Measurements from ENCODE around the gene MAPK8.
"Not testable (repeated sequence)": the region's sequence is repeated elsewhere in the genome, so short reads cannot be mapped to it uniquely, and the experiment has no call there.

The MAPK8 gene

GRCh38 chr10:48340734-48341133, 34.3 kb downstream of the MAPK8 start:
- no peak for DNase-seq

DNA sequence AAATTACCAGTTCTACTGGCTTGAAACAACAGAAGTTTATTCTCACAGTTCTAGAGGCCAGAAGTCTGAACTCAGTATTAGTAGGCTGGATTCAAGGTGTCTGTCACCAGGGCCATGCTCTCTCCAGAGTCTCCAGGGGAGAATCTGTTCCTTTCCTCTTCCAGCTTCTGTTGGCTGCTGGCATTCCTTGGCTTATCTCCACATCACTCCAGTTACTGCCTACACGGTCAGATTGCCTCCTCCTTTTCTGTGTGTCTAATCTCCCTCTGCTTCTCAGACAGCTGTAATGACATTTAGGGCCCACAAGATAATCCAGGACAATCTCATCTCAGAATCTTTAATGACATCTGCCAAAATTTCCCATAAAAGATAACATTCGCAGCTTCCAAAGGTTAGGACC, 36.6 kb downstream of the MAPK8 start:
- no peak for DNase-seq

GRCh38 chr10:48343921-48344598, 37.6 kb downstream of the MAPK8 start:
- no peak for DNase-seq

GRCh38 chr10:48346248-48346647, 39.8 kb downstream of the MAPK8 start:
- DNase-seq: not testable (repeated sequence)

GRCh38 chr10:48347539-48347938, 41.1 kb downstream of the MAPK8 start:
- DNase-seq: not testable (repeated sequence)

- DNase-seq: not testable (repeated sequence)
Observed at GRCh38 chr10:48347943-48348342, 41.5 kb downstream of the MAPK8 start.

DNA sequence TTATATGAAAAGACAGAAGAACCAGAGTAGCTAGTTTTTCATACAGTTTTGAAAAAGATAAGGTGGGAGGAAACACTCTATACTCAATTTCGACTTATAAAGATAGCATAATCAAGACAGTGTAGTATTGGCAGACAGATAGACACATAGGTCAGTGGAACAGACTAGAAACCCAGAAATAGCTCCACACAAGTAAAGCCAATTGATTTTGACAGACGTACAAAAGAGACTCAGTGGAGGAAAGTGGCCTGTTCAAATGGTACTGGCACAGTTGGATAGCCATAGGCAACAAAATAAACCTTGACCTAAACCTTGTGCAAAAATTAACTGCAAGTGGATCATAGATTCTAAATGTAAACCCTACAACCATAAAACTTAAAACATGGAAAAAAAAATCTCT, 46.8 kb downstream of the MAPK8 start:
- DNase-seq: no peak

DNA sequence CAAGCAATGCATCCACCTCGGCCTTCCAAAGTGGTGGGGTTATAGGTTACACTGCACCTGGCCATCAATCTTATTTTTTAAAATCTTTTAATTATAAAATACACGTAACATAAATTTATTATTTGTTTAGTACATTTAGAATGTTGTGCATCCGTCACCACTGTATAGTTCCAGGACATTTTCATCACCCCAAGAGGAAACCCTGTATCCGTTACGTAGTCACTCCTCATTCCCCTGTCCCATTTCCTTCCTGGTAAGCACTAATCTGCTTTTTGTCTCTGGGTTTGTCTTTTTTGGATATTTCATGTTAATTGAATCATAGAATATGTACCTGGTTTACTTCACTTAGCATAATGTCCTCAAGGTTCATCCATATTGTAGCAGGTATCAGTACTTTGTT, 51.2 kb downstream of the MAPK8 start:
- DNase-seq: no peak

DNA sequence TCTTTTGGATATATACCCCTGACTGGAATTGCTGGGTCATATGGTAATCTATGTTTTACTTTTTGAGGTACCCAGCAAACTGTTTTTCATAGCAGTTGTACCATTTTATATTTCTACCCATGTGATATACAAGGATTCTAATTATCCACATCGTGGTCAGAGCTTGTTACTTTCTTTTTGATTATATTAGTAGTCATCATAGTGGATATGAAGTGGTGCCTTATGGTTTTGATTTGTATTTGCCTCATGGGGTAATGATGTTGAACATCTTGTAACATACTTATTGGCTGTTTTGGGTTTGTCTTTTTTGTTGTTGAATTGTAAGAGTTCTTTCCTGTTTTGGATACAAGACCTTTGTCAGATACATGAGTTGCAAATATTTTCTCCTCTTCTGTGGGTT, 51.7 kb downstream of the MAPK8 start:
- DNase-seq: no peak

- no peak for DNase-seq
Observed at GRCh38 chr10:48358838-48359237, 52.4 kb downstream of the MAPK8 start.

- no peak for DNase-seq
Observed at GRCh38 chr10:48361176-48361575, 54.7 kb downstream of the MAPK8 start.

DNA sequence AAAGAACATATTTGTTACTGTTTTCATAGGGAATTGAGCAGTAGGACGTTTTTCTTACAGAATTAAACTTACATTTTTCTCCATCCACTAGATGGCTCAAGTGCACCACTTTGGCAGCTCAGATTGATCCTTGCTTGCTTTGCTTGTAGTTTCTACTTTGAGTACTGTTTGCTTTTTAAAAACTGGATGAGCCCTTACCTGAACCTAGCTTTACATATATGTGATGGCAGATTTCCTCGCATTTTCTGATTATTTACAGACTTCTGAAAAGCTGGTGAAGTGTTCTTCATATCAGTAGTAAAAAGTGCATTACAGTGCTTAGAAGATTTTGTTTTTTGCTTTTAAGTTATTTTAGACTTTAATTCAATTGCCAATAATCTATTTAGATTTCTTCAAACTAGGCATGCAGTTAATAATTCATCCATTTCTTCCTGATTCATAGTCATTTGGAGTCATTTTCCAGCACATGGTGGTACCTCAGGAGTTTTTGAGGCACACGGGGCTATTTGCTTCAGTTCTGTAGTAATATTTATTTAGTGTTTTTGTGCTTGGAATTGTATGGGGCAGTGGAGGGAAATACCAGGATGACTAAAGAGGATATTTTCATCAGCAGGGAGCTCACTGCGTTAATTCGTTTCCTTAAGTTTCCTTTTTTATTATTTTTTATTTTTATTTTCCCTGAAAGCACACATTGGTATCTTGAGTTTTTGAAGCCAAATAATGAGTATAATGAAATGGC, 57.3 kb downstream of the MAPK8 start:
- DNase-seq: peak; percentile 43

GRCh38 chr10:48364659-48365405, 58.4 kb downstream of the MAPK8 start:
- no peak for DNase-seq

DNA sequence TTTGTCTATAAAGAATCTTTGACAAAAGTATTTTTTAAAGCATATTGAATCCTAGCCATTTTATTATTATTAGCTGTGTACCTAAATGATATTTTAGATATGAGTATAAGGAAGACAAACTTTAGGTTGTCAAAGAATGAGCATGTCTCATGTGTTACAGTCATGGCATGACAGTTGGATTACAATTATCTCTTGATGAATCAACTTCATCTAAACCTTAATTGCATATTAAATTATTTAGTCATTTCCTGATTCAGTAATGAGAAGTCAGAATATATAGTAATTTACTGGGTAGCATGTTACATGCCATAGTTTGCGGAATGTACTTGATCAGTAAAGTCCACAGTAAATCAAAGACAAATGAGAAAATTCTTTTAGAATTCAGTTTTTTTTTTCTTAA, 59.2 kb downstream of the MAPK8 start:
- no peak for DNase-seq

DNA sequence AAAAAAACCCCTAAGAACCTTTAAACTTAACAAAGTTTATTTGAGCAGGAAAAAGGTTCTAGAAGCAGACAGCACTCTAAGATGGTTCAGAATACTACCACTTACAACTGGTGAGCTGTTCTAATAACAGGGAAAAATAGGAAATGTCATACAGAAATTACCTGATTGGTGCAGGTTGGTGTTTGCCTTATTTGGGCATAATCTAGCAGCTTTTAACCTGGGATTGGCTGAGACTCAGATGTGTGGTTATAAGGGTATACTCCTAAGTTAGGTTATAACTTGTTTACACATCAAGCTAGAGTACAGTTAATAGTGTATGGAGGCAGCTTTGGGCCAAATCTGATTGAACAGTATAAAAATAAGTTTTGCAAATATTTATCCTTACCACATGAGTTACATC, 59.8 kb downstream of the MAPK8 start:
- no peak for DNase-seq

GRCh38 chr10:48369501-48369900, 63.0 kb downstream of the MAPK8 start:
- no peak for DNase-seq

GRCh38 chr10:48377751-48378530, 71.5 kb downstream of the MAPK8 start:
- no peak for DNase-seq

DNA sequence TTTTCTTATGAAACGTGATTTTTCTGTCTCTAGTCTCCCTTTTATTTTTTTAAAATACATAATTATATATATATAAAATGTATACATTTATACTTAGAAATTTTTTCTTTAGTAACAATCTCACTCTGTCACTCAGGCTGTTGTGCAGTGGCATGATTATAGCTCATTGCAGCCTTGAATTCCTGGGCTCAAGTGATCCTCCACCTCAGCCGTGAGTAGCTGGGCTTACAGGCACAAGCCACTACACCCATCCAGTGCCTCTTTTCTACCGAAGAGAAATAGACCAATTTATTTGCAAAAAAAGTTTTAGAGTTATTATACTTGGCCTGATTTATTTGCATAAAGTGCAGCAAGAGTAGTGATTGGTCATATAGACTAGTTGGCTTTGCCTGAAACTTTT, 72.2 kb downstream of the MAPK8 start:
- no peak for DNase-seq

DNA sequence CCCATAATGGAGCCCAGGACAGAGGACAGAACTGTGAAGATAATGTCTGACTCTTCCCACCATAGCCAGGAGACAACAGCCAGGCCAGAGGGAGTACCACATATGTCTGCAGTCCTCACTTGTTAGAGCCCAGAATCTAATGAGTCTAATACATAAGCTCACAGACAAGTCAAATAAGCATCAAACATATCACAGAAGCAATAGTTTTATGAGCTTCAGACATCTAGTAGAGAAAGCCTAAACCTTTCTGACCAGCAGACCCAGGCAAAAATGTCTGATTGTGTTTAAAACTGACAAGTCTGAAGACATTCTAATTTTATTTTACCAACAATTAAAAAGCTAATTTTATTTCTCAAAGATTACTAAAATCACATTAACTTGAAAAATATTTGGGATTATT, 75.5 kb downstream of the MAPK8 start:
- no peak for DNase-seq

DNA sequence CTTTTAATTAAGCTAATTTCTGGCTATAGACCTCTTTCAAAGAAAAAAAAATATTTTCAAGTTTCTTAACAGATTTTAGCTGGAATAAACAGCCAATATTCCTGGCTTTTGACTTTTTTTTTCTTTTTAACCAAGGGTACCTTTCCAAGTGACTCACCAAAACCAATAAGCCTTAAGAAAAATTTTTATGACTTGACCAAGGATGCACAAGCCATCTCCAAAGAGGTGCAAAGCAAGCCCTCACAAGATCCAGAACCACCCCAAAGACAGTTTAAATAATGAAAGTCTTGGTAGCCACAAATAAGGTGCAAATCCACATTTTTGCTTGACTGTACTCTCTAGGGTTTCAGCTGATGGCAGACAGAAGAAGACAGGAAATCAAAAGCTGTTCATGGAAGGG, 76.5 kb downstream of the MAPK8 start:
- no peak for DNase-seq

DNA sequence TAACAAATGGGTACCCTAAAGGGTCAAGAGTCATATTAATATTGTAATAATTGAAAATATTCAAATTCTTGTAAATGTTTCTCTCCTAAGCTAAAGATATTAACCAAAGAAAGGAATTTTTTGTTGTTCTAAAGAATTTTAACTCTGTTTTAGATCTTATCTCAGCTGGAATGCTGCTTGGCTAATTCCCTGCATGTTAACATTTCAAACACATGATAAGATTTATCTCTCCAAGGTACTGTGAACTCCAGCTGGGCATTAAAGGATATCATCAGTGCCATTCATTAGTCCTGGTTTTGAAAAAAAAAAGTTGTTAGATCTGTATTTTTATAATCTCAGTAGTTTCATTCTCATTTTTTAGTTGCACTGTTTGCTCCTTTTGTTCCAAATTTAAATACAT, 76.9 kb downstream of the MAPK8 start:
- no peak for DNase-seq

DNA sequence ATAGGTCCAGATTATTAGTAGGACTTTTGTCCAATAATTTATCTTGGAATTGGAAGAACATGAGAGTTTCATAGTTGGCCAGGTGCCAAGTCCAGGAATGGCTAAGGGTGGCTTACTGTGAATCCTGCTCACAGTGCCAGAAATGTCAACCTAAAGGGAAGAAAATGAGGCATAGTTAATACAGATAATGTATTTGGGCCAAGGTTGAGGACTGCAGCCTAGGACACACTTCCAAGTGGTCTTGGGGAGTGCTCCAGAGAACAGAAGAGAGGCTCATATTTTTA, 78.2 kb downstream of the MAPK8 start:
- DNase-seq: no peak

DNA sequence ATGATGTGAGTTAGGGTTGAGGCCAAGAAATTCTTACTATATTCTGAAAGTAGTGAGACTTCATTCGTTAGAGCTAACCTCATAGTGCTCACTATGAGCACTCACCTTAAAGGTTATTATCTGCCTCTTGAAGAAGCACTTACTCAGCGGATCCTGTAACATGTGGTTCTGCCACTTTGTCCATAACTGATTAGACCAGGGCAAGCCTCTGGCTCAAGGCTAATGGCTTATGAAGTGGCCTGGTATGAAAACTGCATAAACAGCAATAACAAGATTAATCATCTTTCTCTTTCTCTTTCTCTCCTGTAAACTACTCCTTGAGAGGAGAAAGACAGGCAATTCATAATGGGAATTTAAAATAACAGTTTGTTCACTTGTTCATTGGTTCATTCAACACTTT, 82.8 kb downstream of the MAPK8 start:
- no peak for DNase-seq

Measured in MV-4-11 (cell line).